HG03095 (cell line): ENCODE data around the gene COL12A1.

Experiments
- ATAC-seq: cut with Tn5 transposase; IDR thresholded peaks from one replicate; pipeline ENCODE4 v1.9.1; 2021; ENCODE audit warnings: moderate library complexity; ENCODE audit not compliant: unreplicated experiment

The COL12A1 gene

GRCh38 chr6:75180864-75181263, 25.0 kb downstream of the COL12A1 start:
- ATAC-seq = no peak

- ATAC-seq = no peak
These were observed 27.1 kb downstream of the COL12A1 start for GRCh38 chr6:75178757-75179156.

DNA sequence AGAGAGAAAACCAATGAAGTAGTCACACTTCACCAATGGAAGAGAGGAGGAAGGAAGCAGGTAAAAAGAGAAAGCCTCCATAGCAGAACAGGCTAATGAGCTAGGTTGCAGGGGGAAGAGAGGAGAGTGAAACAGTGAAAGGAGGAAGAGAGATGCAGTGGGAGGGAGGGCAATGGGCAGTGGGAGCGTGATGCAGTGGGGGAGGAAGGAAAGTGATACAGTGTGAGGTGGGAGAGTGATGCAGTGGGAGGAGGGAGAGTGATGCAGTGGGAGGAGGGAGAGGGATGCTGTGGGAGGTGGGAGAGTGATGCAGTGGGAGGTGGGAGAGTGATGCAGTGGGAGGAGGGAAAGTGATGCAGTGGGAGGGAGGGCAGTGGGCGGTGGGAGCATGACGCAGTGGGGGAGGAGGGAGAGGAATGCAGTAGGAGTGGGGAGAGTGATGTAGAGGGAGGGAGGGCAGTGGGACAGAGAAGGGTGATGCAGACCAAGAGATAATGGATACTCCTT, 29.7 kb downstream of the COL12A1 start:
- ATAC-seq = no peak

GRCh38 chr6:75171986-75172385, 33.9 kb downstream of the COL12A1 start:
- ATAC-seq = no peak

DNA sequence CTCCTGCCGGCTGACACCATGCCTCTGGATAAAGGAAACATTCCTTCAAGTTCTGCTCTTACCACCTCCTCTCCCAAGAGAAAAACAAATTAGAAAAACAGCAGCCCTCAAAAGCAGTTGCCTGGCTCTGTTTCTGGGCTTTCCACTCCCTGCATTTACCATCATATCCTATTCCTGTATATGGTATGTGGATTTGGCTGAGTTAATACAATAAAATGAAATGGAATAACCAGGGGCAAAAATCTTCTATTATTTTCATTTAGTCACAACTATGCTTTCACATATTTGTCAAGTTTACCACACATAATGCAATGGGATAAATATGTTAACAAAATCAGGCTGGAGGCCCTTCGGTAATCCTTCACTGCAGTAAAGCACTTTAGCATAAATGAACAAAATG, 34.3 kb downstream of the COL12A1 start:
- no peak for ATAC-seq

DNA sequence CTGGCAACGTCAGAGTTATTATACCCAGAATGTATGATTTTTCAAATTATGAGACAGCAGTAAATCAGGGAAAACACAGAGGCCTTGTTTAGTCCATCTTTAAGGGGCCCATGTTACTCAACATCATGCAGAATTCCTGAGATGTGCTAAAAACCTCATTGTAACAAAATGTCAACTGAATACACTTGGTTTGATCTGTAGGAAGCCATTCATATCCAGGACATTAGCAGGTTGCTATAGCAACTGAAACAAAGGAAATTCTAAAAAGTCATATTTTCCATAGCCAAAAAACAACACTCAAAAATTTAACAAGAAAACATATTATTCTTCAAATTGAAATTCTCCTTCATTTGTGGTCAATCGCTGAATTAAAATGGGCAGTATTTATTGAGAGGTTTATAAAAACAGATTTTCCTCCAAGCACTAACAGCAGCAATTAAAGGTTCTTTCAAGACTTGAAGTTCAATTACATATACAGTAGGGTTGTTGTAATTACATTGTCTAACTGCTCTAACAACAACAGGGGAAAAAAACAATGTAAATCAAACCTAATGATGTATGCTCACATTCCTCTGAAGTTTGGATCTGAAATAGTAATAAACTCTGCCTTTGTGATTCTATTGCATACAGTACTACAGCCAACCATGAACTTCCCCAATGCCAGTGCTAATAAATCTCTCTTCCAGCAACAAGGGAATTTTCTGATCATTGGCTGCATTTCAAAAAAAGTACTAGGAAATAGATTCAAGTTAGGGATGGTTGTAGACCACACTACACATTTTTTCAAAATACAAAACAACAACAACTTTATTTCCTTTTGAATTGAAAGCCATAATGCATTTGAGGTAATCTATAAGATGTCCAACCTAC, 34.9 kb downstream of the COL12A1 start:
- no peak for ATAC-seq

DNA sequence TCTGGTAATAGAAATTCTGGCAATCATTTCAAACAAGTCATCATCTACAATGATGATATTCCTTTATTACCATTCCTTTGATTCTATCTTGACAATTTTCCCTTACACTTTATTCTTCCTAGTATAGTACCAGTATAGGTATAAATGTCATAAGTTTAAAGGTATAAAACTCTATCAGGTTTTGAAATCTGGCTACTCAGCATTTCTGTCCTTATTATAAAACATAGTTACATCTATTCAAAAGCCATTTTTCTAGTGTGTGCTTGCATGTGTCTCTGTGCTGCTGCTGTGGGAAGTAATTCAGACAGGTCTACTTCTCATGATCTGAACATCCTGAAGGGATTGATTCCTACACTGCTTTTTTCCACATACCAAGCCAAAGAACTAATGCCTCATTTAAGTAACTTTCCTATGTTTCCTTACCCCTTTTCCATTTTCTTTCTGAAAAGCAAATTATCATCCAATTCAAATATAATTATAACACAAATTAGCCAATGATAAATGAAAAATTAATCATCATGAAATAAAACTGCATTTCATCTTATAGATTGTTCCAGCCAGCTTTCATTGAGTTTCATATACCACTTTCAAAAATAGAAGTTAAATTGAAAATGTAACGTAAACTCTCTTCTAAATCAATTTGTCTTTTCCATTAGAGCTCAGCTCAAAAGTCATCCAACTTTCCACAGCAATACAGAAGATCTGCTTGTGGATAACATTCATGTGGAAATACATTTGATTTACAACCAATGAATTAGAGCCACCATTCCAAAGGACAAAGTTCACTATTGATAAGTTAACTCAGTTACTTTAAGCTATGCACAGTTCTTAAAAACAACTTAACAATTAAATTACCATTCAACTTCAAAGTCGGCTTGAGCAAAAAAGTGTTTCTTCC, 35.9 kb downstream of the COL12A1 start:
- no peak for ATAC-seq

GRCh38 chr6:75167851-75168250, 38.0 kb downstream of the COL12A1 start:
- ATAC-seq = no peak

GRCh38 chr6:75167325-75167724, 38.5 kb downstream of the COL12A1 start:
- ATAC-seq = no peak

- ATAC-seq = no peak
These were observed 39.1 kb downstream of the COL12A1 start for GRCh38 chr6:75166773-75167172.

DNA sequence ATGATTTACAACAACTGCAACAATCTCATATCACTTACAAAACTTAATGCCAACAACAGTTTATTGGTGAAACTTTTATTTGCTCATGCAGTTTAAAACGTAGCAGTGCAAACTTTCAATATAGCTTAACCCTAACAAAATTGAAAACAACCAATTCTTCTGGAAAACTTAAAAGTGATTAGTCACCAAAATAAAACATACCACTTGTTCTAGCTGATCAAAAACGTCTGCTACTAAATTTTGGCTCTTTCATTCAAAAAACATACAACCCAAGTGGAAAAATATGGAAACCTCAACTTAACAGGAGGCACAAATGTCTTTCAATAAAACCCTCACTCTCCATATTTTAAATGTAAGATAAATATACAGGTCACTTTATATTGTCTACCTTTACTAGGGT, 39.6 kb downstream of the COL12A1 start:
- ATAC-seq = no peak

GRCh38 chr6:75158176-75158575, 47.7 kb downstream of the COL12A1 start:
- no peak for ATAC-seq

DNA sequence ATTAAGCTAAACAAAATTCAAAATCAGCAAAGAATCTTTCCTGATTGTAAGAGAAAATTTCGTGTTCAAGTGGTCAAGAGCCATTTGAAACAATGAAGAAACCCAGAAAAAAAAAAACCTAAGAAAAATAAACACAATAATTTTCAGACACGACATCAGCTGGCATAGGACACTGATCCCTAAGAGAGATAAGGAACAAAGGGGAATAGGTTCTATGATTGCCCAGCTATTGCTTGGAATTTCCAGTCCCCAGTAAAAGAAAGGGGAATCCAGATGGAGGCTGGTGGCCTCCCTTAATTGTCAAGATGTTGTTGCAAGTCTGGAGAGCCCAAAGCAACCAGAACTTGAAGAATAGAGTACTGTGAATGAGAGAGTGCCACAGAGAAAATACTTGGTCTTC, 48.5 kb downstream of the COL12A1 start:
- no peak for ATAC-seq

GRCh38 chr6:75156186-75156878, 49.5 kb downstream of the COL12A1 start:
- ATAC-seq = no peak

DNA sequence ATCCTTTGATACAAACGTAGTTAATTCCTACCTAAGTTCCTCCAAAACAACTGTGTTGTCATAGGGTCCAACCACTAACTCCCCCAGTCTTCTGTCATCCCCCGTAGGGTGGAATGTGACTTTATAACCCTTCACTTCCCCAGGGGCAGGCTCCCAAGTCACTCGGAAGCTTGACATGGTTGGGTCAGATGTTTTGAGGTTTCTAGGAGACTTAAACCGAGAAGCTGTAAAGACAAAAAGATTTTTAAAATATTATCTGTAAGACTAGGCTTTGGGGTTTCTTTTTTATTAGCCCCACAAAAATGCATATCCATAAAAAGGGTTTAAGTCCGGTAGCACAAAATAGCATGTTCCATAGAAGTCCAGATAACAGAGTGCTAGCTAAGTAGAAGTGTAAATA, 50.2 kb downstream of the COL12A1 start:
- no peak for ATAC-seq

DNA sequence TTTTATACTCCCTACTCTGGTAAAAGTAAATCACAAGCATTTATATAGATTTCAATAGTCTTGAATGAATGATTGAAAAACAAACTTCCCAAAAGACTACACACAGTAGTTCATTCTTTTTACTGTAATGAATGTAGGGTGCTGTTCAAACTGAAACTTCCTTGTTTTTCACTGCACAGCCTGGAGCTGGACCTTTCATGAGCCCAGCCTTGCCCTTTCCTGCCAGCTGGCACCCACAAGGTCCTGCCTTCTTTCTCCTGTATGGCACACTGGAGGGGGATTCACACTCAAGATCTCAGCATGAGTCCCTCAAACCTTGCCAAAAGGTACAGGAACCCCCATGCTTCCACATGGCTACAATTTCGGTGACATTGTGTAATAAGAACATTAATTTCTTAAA, 50.9 kb downstream of the COL12A1 start:
- no peak for ATAC-seq

GRCh38 chr6:75150685-75151412, 55.0 kb downstream of the COL12A1 start:
- ATAC-seq = no peak

DNA sequence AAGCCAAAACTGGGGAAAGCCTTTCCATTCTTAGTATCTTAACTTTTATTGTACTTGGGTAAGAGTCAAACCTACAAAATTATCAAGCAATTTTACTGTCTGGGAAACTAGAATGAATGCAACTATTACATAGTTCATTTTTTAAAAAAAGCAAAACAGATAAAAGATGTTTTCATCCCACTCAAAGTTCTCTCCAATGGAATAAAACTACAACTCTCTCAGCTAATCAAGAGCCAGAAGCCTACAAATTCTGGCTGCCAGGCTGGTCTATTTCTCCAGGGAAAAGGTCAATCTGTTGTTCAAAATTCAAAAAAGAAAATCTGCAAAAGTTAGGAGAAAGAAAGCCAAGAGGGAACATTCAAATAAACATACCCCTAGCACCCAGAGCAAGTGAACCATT, 56.2 kb downstream of the COL12A1 start:
- no peak for ATAC-seq

DNA sequence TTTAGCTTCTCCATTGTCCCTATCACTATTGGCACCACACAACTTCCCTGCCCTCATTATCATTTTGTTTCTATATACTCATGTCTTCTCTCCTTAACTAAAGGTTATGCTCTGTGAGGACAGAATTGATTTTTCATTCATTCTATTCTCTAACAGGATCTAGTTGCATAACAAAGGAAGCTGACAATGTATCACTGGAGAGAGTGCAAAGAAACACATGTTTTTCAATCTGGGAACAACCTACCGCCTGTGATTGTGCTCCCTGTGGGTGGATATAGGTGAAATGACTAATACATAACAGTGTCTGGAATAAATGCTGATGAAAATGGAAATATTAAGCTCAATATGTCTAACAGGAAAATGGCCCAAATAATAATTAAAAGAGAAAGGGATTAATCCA, 56.6 kb downstream of the COL12A1 start:
- ATAC-seq = no peak

DNA sequence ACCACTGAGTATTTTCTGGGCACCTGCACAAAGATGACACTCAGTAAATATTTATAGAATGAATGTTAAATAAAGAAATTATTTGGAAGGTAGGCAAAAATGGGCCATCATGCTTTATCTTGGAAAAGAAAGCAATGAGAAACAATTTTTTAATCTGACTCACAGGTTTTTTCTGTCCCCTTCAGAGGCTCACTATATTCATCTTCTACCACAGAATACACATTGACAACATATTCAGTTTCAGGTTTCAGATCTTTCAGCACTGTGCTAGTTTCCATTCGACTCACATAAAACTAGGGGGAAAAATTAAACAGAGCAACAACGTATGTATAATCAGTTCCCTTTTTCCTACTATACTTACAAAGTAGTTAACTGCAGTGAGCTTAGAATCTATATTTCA, 58.3 kb downstream of the COL12A1 start:
- ATAC-seq = peak; percentile 98

GRCh38 chr6:75145976-75146375, 59.9 kb downstream of the COL12A1 start:
- no peak for ATAC-seq
